ENCODE data around the gene HLA-DQB1.

- TF ChIP-seq CTCF (IDR thresholded peaks at IDR 0.05) (no peak), POLR2A (IDR thresholded peaks at IDR 0.05) (no peak)
Observed at GRCh38 chr6:32638532-32639219, 27.8 kb downstream of the HLA-DQB1 start.
